ENCODE data around the gene FZR1.

FZR1 gene

DNA sequence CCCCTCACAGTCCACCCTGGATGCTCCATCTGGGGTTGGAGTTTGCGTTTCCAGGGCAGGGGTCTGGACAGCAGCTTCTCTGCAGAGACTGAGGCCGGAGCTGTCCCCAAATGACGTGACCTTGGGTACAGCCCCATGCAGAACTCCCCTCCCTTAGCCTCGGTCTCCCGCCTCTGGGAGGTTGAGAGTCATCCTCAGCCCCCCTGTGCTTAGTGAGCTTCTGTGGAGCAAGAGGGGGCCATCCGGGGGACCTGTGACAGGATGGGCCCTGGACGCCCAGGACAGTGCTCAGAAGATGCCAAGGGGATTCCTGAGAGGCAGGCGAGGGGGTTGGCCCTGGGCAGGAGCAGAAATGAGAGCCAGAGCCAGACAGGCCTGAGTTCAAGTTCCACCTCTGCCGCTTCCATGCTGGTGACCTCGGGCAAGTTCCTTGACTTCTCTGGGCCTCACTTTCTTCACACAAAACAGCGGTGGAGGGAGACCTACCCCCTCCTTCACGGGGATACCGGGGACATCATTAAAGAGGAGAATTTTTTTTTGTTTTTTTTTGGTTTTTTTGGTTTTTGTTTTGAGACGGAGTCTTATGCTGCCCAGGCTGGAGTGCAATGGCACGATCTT, 46.0 kb upstream of the FZR1 start:
- TF ChIP-seq, protein P1, sequence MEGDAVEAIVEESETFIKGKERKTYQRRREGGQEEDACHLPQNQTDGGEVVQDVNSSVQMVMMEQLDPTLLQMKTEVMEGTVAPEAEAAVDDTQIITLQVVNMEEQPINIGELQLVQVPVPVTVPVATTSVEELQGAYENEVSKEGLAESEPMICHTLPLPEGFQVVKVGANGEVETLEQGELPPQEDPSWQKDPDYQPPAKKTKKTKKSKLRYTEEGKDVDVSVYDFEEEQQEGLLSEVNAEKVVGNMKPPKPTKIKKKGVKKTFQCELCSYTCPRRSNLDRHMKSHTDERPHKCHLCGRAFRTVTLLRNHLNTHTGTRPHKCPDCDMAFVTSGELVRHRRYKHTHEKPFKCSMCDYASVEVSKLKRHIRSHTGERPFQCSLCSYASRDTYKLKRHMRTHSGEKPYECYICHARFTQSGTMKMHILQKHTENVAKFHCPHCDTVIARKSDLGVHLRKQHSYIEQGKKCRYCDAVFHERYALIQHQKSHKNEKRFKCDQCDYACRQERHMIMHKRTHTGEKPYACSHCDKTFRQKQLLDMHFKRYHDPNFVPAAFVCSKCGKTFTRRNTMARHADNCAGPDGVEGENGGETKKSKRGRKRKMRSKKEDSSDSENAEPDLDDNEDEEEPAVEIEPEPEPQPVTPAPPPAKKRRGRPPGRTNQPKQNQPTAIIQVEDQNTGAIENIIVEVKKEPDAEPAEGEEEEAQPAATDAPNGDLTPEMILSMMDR (IDR thresholded peaks at IDR 0.05; ENCODE audit: insufficient read depth, low read depth, low read length, missing control alignments), result no peak
- DNase-seq (ENCODE audit: low read depth), result no peak
- H3K4me3 ChIP-seq (ENCODE audit: low read length), result no peak overlapping the region

DNA sequence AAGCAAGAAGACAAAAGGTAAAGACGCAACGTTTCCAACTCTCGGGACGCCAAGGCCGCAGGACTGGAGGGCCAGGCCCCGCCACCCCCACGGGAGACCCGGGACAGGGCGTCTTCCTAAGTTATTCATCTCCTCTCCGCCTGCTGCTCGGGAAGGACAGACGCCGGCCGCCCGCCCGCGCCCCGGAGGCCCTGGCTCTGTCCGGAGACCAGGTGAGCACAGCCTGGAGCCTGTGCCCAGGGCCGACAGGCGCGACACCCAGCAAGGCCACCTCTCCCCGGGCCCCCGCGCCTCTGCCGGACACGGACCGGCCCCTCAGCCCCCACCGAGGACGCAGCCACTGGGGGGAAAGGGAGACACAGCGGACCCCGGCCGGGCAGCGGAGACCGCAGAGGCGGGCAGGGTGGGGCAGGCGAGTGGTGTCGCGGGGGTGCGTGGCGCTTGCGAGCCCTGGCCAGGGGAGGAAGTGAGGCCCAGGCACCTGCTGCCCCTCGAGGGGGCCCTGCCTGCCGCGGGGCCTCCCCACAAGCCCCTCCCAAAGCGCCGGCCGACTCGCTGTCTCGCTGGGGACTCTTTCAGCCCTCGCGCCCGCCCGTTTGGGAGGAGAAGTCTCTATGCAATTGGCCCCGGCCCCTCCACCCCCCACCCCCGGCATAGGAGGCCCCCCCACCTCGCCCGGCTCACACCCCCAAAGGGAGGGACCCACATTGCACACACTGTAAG, 43.0 kb upstream of the FZR1 start:
- no peak for DNase-seq (ENCODE audit: low read depth)
- H3K4me3 ChIP-seq (ENCODE audit: low read length), result no peak overlapping the region
- TF ChIP-seq, protein P1 (IDR thresholded peaks at IDR 0.05; ENCODE audit: insufficient read depth, low read depth, low read length, missing control alignments), result no peak

DNA sequence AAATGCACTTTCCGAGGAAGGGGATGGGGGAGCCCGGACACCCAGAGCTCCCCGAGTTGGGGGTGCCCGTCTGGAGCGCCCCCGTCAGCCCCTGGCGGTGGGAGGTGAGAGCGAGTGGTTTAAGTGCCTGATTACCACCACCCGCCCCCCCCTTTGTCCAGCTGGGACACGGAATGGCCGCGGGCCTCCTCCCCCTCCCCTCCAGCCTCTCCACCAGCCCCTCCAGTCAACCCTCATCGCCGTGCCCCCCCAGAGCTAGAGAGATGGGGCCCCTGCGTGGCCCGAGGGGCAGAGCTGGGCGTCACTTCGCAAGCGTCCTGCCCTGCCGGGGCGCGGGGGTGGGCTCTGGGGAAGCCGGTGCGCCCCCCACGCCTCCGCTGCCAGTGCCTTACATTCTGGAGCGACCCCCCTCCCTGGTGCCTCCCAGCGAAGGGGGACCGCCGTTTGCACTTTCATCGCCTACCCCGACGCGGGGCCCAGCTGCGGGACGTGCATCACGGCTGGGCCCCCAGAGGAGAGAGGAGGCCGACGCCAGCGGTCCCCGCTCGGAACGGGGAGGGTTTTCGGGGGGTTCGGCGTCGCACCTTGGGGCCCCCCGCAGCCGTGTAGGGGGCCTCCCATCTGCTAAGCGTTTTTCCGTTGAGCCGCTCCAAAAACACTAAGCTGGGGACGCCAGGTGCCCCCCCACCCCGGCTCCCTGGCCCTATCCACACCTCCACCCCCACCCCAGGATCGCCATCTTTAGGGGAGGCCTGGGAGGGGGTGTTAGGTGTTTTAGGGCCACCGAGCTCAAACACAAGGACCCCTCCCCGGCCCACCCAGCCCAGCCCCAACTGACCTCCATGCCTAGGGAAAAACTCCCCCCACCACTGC, 42.2 kb upstream of the FZR1 start:
- TF ChIP-seq, protein P1 (IDR thresholded peaks at IDR 0.05; ENCODE audit: insufficient read depth, low read depth, low read length, missing control alignments), result no peak
- DNase-seq (ENCODE audit: low read depth), result no peak
- no peak overlapping the region for H3K4me3 ChIP-seq (ENCODE audit: low read length)

DNA sequence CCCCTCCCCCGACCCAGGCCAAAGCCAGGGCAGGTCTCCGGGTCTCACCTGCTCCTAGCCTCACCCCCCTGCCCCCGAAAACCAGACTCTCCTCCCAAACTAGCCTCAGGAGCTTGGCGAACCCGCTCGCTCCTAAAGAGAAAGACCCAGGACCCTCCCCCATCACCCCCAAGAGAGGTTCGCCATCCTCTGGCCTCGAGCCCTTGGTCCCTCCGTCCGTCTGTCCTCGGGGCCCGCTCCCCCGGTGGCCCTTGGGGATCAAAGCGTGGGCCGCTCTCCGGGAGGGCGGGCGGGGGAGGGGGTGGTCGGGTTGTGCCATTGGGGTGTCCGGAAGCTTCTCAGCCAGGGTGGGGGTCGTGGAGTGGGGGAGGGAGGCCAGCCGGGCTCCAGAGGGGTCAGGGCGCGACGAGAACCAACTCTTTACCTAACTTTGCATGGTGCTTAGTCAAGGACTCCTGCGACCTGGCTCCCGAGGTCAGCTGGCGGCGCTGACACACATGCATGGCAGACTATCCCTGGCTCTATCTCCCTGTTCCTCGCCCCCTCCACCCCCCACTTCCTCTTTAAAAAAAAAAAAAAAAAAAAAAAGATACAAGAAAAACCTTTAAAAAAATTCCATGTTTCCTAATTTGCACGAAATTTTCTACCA, 41.4 kb upstream of the FZR1 start:
- TF ChIP-seq, protein P1 (IDR thresholded peaks at IDR 0.05; ENCODE audit: insufficient read depth, low read depth, low read length, missing control alignments), result no peak
- H3K4me3 ChIP-seq (ENCODE audit: low read length), result no peak overlapping the region
- no peak for DNase-seq (ENCODE audit: low read depth)

DNA sequence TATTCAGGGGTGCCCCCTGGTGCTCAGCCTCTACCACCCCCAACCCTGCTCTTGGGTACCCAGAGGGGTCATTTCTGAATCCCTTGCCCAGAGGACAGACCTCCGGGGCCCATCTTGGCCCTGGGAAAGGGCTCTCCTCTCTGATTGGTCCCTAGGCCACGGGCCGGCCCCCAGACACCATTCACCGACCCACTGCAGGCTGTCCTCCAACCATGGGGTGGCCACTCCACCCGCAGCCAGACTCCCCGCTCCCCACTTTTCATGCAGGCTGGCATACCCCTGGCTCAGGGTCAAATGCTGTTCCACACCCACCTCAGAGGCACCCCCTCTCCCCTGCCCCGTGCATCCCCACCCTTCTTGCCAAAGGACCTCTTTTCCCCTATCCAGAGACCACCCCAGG, 40.6 kb upstream of the FZR1 start:
- H3K4me3 ChIP-seq (ENCODE audit: low read length), result no peak overlapping the region
- TF ChIP-seq, protein P1 (IDR thresholded peaks at IDR 0.05; ENCODE audit: insufficient read depth, low read depth, low read length, missing control alignments), result no peak
- DNase-seq (ENCODE audit: low read depth), result no peak

DNA sequence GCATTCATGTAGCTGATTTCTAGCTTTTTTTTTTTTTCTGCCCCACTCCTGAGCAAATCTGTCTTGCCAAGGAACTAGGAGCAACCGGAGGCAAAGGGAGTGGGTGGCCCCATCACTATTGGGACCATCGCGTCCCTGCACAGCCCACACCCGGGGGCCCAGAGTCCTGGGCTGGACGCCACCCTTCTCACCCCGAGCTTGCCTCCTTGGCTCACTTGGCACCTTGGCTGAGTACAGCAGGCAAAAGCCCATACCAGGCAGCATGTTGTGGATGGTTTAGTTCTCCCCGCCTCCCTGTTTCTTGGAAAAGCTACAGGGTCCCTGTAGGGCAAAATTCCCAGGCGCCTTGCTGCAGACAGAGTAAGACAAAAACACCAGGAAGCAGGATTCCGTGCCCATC, 39.5 kb upstream of the FZR1 start:
- H3K4me3 ChIP-seq (ENCODE audit: low read length), result no peak overlapping the region
- DNase-seq (ENCODE audit: low read depth), result no peak
- TF ChIP-seq, protein P1 (IDR thresholded peaks at IDR 0.05; ENCODE audit: insufficient read depth, low read depth, low read length, missing control alignments), result no peak

Data from epithelial cell of esophagus (primary cell).